ENCODE data around the gene ADISSP. TPM values are rescaled to one million over a fixed set of nuclear protein-coding genes. Genes with fewer than 3 reads are reported as not detected.
A peak's percentile ranks its signal among the peaks of the same experiment; 100 is the strongest.

Gene ADISSP
- total and polyA plus RNA-seq, 2 of the 13 experiments (the other 11 are each of a cell fraction or from before 2014, with no cell fraction given) = 38.3 to 90.6 TPM

GRCh38 chr20:3797592-3798372 lies 30.2 kb upstream of the ADISSP start (continued):
- TF ChIP-seq ZBTB2 (CRISPR knock-in tag; IDR thresholded peaks at IDR 0.05; ENCODE audit: low read depth) (no peak), ZNF414 (CRISPR knock-in tag; IDR thresholded peaks at IDR 0.05) (0 out of 2 replicates have a peak, but pooled peaks have one; percentile 29), KMT2A (CRISPR knock-in tag; IDR thresholded peaks at IDR 0.05) (peak; percentile 41; the same call in 1 of the 2 replicates), NFAT5 (CRISPR knock-in tag; IDR thresholded peaks at IDR 0.05) (no peak), HDAC6 (IDR thresholded peaks at IDR 0.05; ENCODE audit: low read depth, low read length) (no peak), ZNF20 (CRISPR knock-in tag; IDR thresholded peaks at IDR 0.05) (no peak), ZNF232 (CRISPR knock-in tag; IDR thresholded peaks at IDR 0.05; ENCODE audit: borderline replicate concordance) (no peak), ZNF557 (CRISPR knock-in tag; IDR thresholded peaks at IDR 0.05) (no peak), TAF1 (CRISPR knock-in tag; IDR thresholded peaks at IDR 0.05) (peak; percentile 5; the same call in 1 of the 2 replicates), E2F2 (CRISPR knock-in tag; IDR thresholded peaks at IDR 0.05; ENCODE audit: borderline replicate concordance) (no peak), NFKB2 (CRISPR knock-in tag; IDR thresholded peaks at IDR 0.05; ENCODE audit: borderline replicate concordance) (no peak; the same call in 1 of the 2 replicates), MYC (CRISPR knock-in tag; IDR thresholded peaks at IDR 0.05; ENCODE audit: borderline replicate concordance) (no peak), MED13 (CRISPR knock-in tag; IDR thresholded peaks at IDR 0.05) (no peak), RFXAP (CRISPR knock-in tag; IDR thresholded peaks at IDR 0.05; ENCODE audit: borderline replicate concordance) (no peak), ZNF891 (CRISPR knock-in tag; IDR thresholded peaks at IDR 0.05) (peak; percentile 76)

Data from HepG2 (cell line).